Ramos (cell line): Measurements from ENCODE around the gene ATAD3C.
"Not testable (repeated sequence)": the region's sequence is repeated elsewhere in the genome, so short reads cannot be mapped to it uniquely, and the experiment has no call there.

ENCODE experiments used
- in situ Hi-C: fragments of 300-500 bp; cut with MboI; formaldehyde crosslinking; loops from one replicate; pipeline ENCODE4 v1.14.3; 2022; ENCODE audit warnings: low sequenced_read_pairs; ENCODE audit not compliant: unreplicated experiment

Gene ATAD3C

GRCh38 chr1:1494311-1494710 is 44.8 kb downstream of the ATAD3C start:
- in situ Hi-C loops: not testable (repeated sequence)

- in situ Hi-C loops: not testable (repeated sequence)
These were observed 46.0 kb downstream of the ATAD3C start for GRCh38 chr1:1495461-1495975.

DNA sequence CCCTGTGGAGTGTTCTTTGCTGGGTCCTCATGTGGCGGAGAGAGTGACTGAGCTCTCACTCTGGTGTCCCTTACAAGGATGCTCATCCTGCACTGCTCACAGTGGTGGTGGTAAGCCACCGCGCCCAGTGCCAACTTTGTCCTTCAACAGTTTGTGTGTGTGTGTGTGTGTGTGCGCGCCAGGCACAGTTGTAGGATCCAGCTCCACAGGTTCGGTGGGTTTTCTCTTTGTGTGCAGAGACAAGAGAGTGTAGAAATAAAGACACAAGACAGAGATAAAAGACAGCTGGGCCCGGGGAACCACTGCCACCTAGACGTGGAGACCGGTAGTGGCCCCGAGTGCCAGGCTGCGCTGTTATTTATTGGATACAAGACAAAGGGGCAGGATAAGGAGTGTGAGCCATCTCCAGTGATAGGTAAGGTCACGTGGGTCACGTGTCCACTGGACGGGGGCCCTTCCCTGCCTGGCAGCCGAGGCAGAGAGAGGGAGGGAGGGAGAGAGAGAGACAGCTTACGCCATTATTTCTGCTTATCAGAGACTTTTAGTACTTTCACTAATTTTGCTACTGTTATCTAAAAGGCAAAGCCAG is 55.4 kb downstream of the ATAD3C start:
- in situ Hi-C loops: not testable (repeated sequence)

- in situ Hi-C loops: not testable (repeated sequence)
These were observed 55.9 kb downstream of the ATAD3C start for GRCh38 chr1:1505366-1505798.

DNA sequence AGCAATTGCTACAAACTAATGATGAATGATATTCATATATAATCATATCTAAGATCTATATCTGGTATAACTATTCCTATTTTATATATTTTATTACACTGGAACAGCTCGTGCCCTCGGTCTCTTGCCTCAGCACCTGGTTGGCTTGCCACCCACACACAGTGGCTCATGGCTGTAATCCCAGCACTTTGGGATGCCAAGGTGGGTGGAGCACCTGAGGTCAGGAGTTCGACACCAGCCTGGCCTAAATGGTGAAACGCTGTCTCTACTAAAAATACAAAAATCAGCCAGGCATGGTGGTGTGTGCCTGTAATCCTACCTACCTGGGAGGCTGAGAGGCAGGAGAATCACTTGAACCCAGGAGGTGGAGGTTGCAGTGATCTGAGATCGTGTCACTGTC is 56.3 kb downstream of the ATAD3C start:
- in situ Hi-C loops: not testable (repeated sequence)

GRCh38 chr1:1507305-1507704 is 57.8 kb downstream of the ATAD3C start:
- in situ Hi-C loops: no loop called here

GRCh38 chr1:1508775-1509464 is 59.4 kb downstream of the ATAD3C start:
- in situ Hi-C loops: not testable (repeated sequence)

- in situ Hi-C loops: not testable (repeated sequence)
These were observed 60.0 kb downstream of the ATAD3C start for GRCh38 chr1:1509465-1509850.

DNA sequence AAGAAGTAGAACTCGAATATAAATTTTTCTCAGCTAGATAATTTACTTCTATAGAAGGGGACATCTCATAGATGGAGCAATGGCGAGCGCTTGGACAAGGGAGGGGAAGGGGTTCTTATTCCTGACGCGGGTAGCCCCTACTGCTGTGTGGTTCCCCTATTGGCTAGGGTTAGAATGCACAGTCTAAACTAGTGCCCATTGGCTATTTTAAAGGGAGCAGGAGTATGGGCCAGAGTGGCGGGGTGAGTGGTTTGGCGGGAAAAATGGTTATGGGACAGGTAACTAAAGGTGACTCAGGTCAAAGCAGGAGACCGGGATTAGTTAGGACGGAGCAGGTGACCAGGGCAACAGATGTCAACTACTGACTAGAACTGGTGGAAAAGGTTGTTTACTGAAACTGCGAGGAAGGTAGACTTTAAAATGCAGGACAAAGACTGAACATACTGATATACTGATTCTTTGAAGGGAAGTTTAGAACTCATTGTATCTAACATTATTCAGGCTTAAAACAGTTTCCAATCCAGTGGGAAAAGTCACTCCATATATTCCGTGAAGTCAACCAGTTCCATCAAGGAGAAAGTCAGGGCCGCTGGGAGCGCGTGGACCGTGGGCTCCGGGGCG is 61.5 kb downstream of the ATAD3C start:
- in situ Hi-C loops: no loop called here

- in situ Hi-C loops: no loop called here
These were observed 62.2 kb downstream of the ATAD3C start, which contains the start of gene ATAD3A for GRCh38 chr1:1511533-1512285. ATAD3A (plus strand) TSS chr1:1512162; CDS start chr1:1512269, 107 bp downstream.

GRCh38 chr1:1512425-1512824 is 62.9 kb downstream of the ATAD3C start:
- in situ Hi-C loops: not testable (repeated sequence)

GRCh38 chr1:1513675-1514074 is 64.2 kb downstream of the ATAD3C start:
- in situ Hi-C loops: not testable (repeated sequence)

- in situ Hi-C loops: not testable (repeated sequence)
These were observed 64.9 kb downstream of the ATAD3C start for GRCh38 chr1:1514376-1514775.

DNA sequence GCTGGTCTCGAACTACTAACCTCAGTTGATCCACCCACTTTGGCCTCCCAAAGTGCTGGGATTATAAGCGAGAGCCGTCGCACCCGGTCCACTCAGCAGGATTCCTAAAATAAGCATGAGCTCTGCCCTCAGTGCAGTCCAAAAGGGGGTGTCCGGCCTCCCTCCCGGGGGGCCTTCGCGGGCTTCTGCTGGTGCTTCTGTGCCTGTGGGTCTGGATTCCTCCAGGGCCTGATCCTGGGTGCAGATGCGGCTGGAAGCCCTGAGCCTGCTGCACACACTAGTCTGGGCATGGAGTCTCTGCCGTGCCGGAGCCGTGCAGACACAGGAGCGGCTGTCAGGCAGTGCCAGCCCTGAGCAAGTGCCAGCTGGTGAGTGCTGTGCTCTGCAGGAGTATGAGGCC is 67.4 kb downstream of the ATAD3C start:
- in situ Hi-C loops: not testable (repeated sequence)

- in situ Hi-C loops: no loop called here
These were observed 68.6 kb downstream of the ATAD3C start for GRCh38 chr1:1517973-1518620.

DNA sequence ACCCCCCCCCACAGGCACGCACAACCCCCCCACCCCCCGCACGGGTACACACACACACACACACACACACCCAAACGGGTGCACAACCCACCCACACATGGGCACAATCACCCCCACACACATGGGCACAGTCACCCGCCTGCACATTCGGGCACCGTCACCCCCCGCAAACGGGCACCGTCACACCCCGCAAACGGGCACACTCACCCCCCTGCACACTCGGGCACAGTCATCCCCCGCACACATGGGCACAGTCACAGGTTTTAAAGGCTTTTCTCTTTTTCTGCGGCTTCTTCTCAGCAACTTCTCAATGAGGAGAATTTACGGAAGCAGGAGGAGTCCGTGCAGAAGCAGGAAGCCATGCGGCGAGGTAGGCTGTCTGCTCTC is 69.1 kb downstream of the ATAD3C start:
- in situ Hi-C loops: not testable (repeated sequence)
